Activated B cell treated with CpG ODN at 0.5 μM for 24 hours (primary cell): ENCODE measurements around the gene ACOX2. TPM values are rescaled to one million over a fixed set of nuclear protein-coding genes. Genes with fewer than 3 reads are reported as not detected.

ENCODE experiments used
- ATAC-seq: fragments of 200-7000 bp; cut with Tn5 transposase; one replicate; pipeline ENCODE4 v1.10.0; 2021; ENCODE audit warnings: low read depth, mild to moderate bottlenecking, moderate library complexity
- CTCF ChIA-PET: fragments of 350-600 bp; sonication (Branson Sonifier 250); formaldehyde crosslinking; loops from one replicate; lab custom pipeline; 2021; ENCODE audit warnings: antibody characterized with exemption; lab: Charles Lee
- POLR2A ChIA-PET: fragments of 350-600 bp; sonication (Branson Sonifier 250); formaldehyde crosslinking; loops from one replicate; lab custom pipeline; 2021; ENCODE audit warnings: antibody characterized with exemption; lab: Charles Lee
- DNase-seq: peaks from one replicate; pipeline ENCODE4 v3.0.0; 2022
- H3K27ac Mint-ChIP-seq: one replicate; pipeline ENCODE4 v1.8.0; 2020; ENCODE audit warnings: mixed read lengths
- H3K27me3 Mint-ChIP-seq: one replicate; pipeline ENCODE4 v1.8.0; 2021; ENCODE audit warnings: mixed read lengths
- H3K36me3 Mint-ChIP-seq: one replicate; pipeline ENCODE4 v1.8.0; 2021; ENCODE audit warnings: low read depth, mixed read lengths
- H3K4me1 Mint-ChIP-seq: one replicate; pipeline ENCODE4 v1.8.0; 2021; ENCODE audit warnings: mixed read lengths
- H3K4me3 Mint-ChIP-seq: one replicate; pipeline ENCODE4 v1.8.0; 2020; ENCODE audit warnings: mild to moderate bottlenecking, mixed read lengths
- H3K9me3 Mint-ChIP-seq: one replicate; pipeline ENCODE4 v1.8.0; 2020; ENCODE audit warnings: mixed read lengths
- CTCF ChIP-seq: fragments of 200-600 bp; IDR thresholded peaks from one replicate; pipeline ENCODE4 v1.8.0; 2022; ENCODE audit warnings: antibody characterized with exemption, mild to moderate bottlenecking
- intact Hi-C: fragments of 100-400 bp; cut with micrococcal nuclease; formaldehyde crosslinking; loops from one replicate; pipeline ENCODE4 v1.15.1; 2024
- total RNA-seq: library from RNA; stranded (reverse); gene quantifications from 2 replicates; pipeline ENCODE4 v1.2.3, GENCODE V29; 2022

ACOX2 gene
- total RNA-seq, 1 donor from 2014 or later, result not detected

GRCh38 chr3:58566398-58567250 is 29.6 kb upstream of the ACOX2 start:
- H3K4me3 Mint-ChIP-seq, result no peak overlapping the region
- ATAC-seq (no peak), DNase-seq (no peak)
- H3K27ac Mint-ChIP-seq, result no peak overlapping the region
- peaks cover 6% of the 10 kb centered on the region for H3K4me1 Mint-ChIP-seq
- H3K36me3 Mint-ChIP-seq, result no peaks in the 10 kb centered on the region
- CTCF ChIA-PET, result interaction anchor here (0.9 to 7.3 kb wide), 2 partner anchors 9 to 65 kb away, joined by 3 to 65 read pairs; no protein-coding TSS in a partner anchor
- POLR2A ChIA-PET, result no interaction called here
- intact Hi-C loops, result no loop called here
- H3K9me3 Mint-ChIP-seq, result no peaks in the 10 kb centered on the region
- H3K27me3 Mint-ChIP-seq, result no peaks in the 10 kb centered on the region
- no peak for TF ChIP-seq CTCF

GRCh38 chr3:58565621-58566397 is 28.8 kb upstream of the ACOX2 start:
- Mint-ChIP-seq H3K9me3 (no peaks in the 10 kb centered on the region), H3K4me3 (no peak overlapping the region), H3K27ac (no peak overlapping the region), H3K4me1 (peaks cover 6% of the 10 kb centered on the region), H3K36me3 (no peaks in the 10 kb centered on the region), H3K27me3 (no peaks in the 10 kb centered on the region)
- CTCF ChIA-PET, result interaction anchor here (0.9 to 7.3 kb wide), 2 partner anchors 8 to 65 kb away, joined by 3 to 65 read pairs; no protein-coding TSS in a partner anchor
- intact Hi-C loops, result no loop called here
- ATAC-seq (no peak), DNase-seq (no peak)
- POLR2A ChIA-PET, result no interaction called here
- TF ChIP-seq CTCF, result no peak

- ChIA-PET CTCF (no interaction called here), POLR2A (no interaction called here)
- Mint-ChIP-seq H3K4me1 (peaks cover 6% of the 10 kb centered on the region), H3K27ac (no peak overlapping the region), H3K27me3 (no peaks in the 10 kb centered on the region), H3K9me3 (no peaks in the 10 kb centered on the region), H3K4me3 (no peak overlapping the region), H3K36me3 (no peaks in the 10 kb centered on the region)
- DNase-seq, result no peak
- no peak for TF ChIP-seq CTCF
- intact Hi-C loops, result no loop called here
- no peak for ATAC-seq
Measured at GRCh38 chr3:58564456-58565160, 27.6 kb upstream of the ACOX2 start.

GRCh38 chr3:58564054-58564453 is 27.1 kb upstream of the ACOX2 start:
- ChIA-PET POLR2A (no interaction called here), CTCF (no interaction called here)
- peaks cover 5% of the 10 kb centered on the region for H3K4me1 Mint-ChIP-seq
- no peak for TF ChIP-seq CTCF
- no peak overlapping the region for H3K4me3 Mint-ChIP-seq
- no peaks in the 10 kb centered on the region for H3K36me3 Mint-ChIP-seq
- no peaks in the 10 kb centered on the region for H3K9me3 Mint-ChIP-seq
- intact Hi-C loops, result no loop called here
- DNase-seq (no peak), ATAC-seq (no peak)
- H3K27ac Mint-ChIP-seq, result no peak overlapping the region
- no peaks in the 10 kb centered on the region for H3K27me3 Mint-ChIP-seq
